GM18951 (cell line): ENCODE results near the gene WWOX.

Experiments used
- POLR2A ChIP-seq: IDR thresholded peaks from 4 replicates; pipeline ENCODE4 v1.6.1; 2011; ENCODE audit warnings: mild to moderate bottlenecking; ENCODE audit not compliant: insufficient read length, insufficient read depth; ENCODE audit errors: extremely low read depth
- in situ Hi-C: fragments of 300-500 bp; cut with MboI; formaldehyde crosslinking; loops from one replicate; pipeline ENCODE4 v1.12.0; 2022; ENCODE audit warnings: low sequenced_read_pairs, mixed read lengths, inconsistent platforms; ENCODE audit not compliant: unreplicated experiment

Gene WWOX

GRCh38 chr16:78242239-78242630 lies 142.8 kb downstream of the WWOX start:
- in situ Hi-C loops, result no loop called here
- no peak for TF ChIP-seq POLR2A

DNA sequence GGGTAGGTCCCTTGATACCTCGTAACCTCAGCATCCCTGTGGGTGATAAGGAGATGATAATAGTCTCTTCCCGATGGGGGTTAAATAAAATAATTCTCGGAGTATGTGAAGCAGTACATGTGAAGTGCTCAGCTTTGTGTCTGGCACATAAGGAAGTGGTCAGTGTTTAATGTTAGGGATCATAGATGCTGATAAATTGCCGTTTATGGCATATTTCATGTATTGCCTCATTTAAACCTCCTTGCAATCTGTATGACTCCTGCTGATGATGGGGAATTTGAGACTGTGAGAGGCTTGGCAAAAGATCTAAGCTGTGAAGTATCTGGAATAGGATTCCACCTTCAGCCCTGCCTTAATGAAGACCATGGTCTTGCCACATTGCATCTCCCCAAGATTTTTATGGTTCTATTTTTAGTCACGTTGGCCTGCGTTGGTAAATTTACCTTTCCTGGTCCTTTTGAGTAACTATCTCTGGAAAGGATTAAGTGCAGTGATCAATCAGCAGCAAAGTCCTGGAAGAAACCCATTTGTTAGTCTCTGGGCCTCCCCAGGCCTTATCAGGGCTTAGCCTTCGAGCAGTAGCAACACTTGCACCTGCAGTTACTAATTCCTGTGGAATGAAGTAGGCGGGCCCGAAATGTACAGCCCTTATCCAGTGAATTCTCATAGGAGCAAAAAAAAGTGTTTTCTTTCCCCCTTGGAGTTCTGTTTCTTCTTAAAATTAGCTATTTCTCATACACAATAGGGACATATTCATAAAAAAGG lies 144.9 kb downstream of the WWOX start:
- no peak for TF ChIP-seq POLR2A
- in situ Hi-C loops, result no loop called here

DNA sequence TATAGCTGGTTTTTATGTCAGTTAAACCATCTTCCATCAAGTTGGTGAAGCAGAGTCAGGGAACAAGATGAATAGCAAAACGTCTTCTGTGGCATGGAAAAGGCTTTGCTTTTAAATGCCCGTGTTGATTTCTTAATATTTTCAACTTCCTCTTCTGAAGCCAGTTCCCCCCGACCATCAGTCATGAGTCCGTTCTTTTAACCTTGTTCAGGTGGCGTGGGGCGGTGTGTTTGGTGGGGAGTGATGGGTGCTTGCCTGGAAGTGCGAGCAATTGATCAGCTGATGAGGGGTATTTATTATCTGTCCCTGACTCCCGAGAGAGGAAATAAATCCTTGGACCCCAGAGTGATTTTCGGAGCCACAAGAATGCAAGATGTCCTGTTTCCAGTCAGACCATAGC lies 147.1 kb downstream of the WWOX start:
- TF ChIP-seq POLR2A, result no peak
- in situ Hi-C loops, result no loop called here

GRCh38 chr16:78249056-78249455 lies 149.6 kb downstream of the WWOX start:
- in situ Hi-C loops, result no loop called here
- no peak for TF ChIP-seq POLR2A

GRCh38 chr16:78249832-78250231 lies 150.4 kb downstream of the WWOX start:
- no peak for TF ChIP-seq POLR2A
- in situ Hi-C loops, result no loop called here

DNA sequence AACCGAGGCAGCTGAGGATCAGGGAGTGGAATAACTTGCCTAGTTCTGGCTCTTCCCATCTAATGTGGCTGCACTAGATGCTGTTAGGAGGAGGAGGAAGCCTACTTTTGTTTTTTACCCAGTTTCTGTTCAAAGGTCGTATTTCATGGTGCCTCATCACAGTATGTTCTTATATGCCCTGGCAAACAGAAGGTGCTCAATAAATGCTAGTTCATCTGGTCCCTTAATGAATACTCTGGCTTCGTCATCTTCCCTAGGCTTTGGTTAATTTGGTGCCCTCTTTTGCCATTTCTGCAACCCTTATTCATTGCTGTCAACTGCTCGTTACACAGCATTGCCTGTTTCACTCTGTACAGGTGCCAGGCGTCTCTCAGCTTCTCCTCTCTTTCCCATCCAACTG lies 151.7 kb downstream of the WWOX start:
- TF ChIP-seq POLR2A, result no peak
- in situ Hi-C loops, result no loop called here

GRCh38 chr16:78252757-78253156 lies 153.3 kb downstream of the WWOX start:
- TF ChIP-seq POLR2A, result no peak
- in situ Hi-C loops, result no loop called here

DNA sequence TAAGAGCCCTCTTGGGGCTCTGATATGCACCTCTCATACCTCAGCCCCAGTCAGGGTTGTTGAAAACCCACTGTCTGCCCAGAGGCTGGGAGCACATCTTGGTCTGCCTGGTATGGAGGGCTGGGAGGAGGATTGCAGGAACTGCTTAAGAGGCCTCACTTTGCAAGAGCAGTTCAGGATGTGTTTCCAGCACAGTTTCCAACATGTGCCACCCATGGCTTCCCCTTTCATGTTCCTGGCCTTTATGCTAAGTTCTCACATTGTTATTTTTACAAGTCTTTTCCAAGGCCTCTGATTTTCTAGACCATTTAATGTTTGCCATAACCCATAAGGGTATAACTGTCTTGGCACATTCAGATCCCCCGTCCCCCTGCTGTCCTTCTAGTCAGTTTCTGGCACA lies 155.4 kb downstream of the WWOX start:
- TF ChIP-seq POLR2A, result no peak
- in situ Hi-C loops, result no loop called here

DNA sequence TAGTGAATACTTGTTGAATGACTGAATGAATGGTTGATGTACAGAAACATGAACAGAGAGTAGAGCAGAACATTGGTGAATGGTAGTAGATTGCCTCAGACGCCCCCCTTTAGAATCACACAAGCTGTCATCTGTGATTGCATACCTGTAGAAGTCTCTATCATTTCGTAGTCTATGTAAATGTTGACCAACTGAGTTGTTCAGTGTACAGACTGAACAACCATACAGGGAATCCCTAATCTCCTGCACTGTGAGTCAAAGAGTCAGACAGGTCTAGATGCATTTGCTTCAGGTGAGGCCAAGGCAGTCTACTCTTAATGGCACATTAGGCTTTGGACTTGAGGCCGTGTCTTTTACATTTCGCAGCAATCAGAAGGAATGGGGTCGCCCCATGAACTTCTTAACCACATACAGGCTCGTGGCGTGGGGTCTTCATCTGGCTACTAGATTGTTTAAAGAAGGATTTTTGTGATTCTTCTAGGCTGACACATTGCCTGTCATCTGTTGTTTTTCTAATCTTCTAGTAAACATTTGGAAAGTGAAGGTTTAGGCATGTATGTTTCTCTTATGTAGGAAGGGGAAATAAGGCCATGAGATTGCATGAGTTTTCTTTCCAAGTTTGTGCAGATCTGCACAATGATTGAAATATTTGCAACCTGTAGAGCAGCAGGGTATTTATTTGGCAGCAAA lies 157.4 kb downstream of the WWOX start:
- in situ Hi-C loops, result no loop called here
- TF ChIP-seq POLR2A, result no peak

DNA sequence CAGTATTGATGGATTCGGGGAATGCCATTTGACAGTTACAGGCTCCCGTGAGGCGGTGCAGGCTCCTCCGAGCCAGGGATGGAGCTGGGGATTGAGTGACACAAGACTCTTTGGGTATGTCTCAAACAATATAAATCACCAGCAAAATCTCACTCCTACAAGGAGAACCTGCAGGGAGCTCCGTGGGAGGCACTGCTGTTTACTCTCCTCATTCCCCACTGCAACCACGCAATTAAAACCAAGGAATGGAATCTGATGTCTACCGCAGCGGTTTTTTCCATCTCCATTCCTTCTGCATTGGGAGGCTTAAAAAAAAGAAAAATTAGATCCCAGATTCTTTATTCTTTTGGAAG lies 157.9 kb downstream of the WWOX start:
- TF ChIP-seq POLR2A, result no peak
- in situ Hi-C loops, result no loop called here

DNA sequence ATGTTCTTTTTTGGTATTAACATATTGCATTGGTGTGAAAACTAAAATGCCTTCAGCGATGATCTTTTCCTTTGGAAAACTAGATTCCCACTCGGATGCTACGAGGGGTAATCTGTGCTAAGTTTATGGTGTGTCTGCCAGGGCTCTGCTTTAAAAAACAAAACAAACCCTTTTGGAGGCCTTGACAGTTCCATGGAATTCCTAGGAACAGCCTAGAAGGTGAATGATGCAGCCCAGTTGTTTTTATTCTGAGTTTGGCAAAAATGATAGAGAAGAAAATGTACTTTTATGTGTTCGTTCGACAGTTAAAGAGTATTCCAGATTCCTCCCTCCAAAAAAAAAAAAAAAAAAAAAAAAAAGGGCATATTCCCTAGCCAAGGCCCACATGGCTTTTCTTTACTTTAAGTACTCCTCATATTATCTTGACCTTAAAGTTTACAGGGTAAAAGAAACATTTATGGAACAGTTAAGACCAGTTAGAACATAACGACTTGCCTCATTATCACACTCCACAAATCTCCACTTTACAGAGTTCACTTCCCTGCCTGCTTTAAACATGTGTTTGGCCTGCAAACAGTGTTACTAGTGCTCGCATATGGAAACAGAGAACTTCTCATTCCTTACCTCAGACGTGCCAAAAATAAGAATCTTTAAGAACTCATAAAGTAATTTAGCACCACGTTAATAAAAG lies 159.1 kb downstream of the WWOX start:
- no peak for TF ChIP-seq POLR2A
- in situ Hi-C loops, result no loop called here

- in situ Hi-C loops, result no loop called here
- no peak for TF ChIP-seq POLR2A
Observed at GRCh38 chr16:78259873-78260272, 160.4 kb downstream of the WWOX start.

GRCh38 chr16:78264642-78265041 lies 165.2 kb downstream of the WWOX start:
- no peak for TF ChIP-seq POLR2A
- in situ Hi-C loops, result no loop called here

DNA sequence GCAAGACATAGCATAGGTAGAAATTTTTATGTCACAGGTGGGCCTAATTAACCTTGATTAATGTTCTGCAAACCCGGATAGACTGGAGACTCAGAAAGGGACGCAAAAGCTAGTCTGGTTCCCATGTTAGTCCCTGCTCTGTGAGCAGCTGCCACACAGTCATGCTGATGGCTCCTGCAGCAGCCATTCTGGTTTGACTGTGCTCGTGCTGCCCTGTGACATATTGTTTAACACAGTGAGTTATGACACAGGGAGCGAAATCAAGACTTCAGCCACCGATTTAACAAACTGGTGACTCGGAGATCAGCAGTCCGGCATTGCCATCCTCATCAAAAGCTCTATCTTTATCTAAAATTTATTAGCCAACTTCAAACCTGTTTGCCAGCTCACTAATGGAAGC lies 169.8 kb downstream of the WWOX start:
- in situ Hi-C loops, result no loop called here
- no peak for TF ChIP-seq POLR2A
